ENCODE measurements around the gene UNC45A.
A peak's percentile ranks its signal among the peaks of the same experiment; 100 is the strongest.
"Not testable (repeated sequence)": the region's sequence is repeated elsewhere in the genome, so short reads cannot be mapped to it uniquely, and the experiment has no call there.

The UNC45A gene

DNA sequence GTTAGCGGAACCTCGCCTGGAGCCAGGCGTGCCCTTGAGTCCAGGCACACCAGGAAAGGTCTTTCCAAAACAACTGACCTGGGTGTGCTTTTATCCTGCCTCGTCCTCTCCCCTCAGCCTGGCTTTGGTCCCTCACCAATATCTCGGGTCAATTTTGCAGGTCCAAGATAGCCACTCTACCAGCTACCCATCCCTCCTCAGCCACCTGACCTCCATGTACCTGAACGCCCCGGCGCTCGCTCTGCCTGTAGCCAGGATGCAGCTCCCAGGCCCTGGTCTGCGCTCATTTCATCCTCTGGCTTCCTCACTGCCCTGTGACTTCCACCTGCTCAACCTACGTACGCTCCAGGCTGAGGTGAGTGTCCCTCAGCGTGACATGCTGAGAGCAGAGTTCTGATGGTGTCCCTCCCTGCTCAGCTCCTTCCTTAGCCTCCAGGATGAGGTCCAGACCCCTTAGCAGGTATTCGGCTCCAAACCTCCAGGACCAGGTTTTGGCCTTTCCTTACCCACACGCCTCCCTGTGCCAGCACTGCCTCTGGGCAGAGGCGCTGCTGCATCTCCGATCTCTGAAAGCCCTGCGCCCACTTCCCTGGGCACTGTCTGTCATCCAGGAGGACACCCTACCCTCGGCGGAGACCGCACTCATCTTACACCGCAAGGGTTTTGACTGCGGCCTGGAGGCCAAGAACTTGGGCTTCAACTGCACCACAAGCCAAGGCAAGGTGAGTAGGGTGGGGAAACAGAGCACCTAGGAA, 16.9 kb upstream of the UNC45A start:
- no peak for DNase-seq

DNA sequence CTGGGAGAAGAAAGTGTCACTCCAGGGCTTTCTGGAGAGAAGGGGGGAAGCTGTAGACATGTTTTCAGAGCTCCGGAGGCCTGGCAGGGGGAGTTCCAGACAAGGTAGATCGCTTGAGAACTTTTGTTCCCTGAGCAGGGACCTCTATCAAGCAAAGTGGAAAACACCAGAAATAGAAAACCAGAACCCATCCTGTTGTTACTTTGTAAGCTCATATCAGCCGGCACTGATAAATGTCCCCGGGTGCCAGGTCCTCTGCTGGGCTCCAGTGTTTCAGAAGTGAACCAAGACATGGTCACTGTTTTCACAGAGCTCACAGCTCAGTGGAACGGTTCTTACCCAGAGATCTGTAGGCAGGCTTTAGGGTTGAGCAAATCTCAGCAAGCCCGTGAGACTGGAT, 16.2 kb upstream of the UNC45A start:
- DNase-seq = no peak

DNA sequence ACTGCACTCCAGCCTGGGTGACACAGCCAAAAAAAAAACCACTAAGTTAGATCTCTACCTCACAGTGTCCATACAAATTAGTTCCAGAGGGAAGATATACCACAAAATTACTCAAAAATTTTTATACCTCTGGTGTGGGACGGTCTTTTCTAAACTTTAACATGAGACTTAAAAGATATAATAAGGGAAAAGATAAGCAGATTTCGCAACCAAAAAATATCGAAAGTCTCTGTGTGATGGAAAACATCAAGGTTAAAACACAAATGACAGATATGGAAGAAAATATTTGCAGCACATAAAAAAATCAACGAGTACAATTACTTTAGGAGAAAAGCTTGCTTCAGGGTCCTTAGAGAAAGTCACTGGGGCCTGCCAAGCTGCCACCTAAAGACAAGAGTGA, 13.2 kb upstream of the UNC45A start:
- no peak for DNase-seq

DNA sequence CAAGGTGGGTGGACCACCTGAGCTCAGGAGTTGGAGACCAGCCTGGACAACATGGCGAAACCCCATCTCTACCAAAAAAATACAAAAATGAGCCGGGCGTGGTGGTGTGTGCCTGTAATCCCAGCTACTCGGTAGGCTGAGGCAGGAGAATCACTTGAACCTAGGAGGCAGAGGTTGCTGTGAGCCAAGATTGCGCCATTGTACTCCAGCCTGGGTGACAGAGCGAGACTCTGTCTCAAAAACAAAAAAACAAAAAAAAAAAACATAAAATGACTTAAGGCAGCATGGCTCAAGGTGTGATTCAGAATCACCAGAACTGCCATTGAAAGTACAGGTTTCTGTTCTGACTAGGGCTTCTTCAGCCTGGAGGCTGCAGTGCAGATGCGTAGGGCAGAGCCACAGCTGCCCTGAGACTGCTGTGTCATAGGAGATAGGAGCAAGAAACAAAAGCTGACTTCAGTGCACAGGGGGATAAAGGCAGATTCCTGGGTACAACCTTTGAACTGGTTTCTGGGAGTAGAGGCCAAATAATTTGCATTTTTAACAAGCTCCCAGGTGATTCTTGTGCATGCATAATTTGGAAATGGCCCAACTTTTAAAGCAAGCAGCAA, 12.3 kb upstream of the UNC45A start:
- DNase-seq = peak; percentile 36

DNA sequence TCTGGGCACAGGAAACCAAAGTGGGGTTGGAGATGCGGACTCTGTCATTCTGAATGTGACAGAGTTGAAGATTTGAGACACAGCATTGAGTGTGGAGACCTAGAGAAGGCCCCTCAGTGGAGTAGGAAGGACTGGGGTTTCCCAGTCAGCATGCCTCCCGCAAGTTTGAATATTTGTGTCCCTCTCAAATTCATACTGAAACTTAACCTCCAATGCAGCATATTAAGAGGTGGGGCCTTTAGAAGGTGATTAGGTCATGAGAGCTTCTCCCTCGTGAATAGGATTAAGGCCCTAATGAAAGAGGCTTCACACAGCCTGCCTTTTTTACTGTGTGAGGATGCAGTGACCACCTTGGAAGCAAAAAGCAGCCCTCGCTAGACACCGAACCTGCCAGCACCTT, 10.7 kb upstream of the UNC45A start:
- DNase-seq = no peak

DNA sequence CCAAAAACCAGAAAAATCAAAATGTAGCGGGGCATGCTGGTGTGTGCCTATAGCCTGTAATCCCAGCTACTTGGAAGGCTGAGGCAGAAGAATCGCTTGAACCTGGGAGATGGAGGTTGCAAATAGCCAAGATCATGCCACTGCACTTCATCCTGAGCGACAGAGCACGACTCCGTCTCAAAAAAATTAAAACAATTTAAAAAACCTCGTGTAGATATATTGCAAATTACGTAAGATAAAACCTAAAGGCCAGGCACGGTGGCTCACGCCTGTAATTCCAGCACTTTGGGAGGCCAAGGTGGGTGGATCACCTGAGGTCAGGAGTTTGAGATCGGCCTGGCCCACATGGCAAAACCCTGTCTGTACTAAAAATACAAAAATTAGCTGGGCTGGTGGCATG, 8.3 kb upstream of the UNC45A start:
- DNase-seq = not testable (repeated sequence)

DNA sequence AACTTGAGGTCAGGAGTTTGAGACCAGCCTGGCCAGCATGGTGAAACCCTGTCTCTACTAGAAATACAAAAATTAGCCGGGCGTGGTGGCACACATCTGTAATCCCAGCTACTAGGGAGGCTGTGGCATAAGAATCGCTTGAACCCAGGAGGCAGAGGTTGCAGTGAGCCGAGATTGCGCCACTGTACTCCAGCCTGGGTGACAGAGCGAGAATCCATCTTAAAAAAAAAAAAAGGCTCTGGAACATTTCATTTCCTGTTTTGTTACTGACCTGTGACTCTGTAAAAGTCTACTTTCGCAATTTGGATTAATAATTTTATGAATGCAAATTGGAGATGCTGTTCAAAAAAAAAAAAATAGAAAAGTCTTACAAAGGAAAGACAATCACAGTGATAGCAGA, 7.0 kb upstream of the UNC45A start:
- not testable (repeated sequence) for DNase-seq

DNA sequence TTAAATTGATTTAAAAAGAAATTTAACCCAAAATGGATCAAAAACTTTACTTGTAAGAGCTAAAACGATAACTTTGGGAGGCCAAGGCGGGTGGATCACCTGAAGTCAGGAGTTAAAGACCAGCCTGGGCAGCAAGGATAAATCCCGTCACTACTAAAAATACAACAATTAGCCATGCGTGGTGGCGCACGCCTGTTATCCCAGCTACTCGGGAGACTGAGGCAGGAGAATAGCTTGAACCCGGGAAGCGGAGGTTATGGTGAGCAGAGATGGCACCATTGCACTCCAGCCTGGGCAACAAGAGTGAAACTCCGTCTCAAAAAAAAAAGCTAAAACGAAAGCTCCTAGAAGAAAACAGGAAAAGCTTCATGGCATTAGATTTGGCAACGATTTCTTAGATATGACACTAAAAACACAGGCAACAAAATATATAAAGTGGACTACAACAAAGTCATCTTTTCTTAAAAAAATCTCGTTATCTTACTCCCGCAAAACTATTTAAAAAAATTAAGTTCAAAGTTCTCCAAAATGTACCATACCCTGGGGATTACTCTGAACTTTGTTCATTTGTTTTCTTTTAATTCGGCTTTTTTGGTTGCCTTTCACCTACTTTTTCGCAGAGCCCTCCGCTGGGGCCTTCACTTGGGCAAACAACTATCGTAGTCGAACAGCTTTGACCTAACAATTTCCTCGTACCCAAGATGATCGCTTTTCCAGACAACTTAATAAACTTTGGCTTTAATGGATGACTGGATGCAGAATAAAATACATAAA, 5.7 kb upstream of the UNC45A start:
- peak; percentile 18 for DNase-seq

DNA sequence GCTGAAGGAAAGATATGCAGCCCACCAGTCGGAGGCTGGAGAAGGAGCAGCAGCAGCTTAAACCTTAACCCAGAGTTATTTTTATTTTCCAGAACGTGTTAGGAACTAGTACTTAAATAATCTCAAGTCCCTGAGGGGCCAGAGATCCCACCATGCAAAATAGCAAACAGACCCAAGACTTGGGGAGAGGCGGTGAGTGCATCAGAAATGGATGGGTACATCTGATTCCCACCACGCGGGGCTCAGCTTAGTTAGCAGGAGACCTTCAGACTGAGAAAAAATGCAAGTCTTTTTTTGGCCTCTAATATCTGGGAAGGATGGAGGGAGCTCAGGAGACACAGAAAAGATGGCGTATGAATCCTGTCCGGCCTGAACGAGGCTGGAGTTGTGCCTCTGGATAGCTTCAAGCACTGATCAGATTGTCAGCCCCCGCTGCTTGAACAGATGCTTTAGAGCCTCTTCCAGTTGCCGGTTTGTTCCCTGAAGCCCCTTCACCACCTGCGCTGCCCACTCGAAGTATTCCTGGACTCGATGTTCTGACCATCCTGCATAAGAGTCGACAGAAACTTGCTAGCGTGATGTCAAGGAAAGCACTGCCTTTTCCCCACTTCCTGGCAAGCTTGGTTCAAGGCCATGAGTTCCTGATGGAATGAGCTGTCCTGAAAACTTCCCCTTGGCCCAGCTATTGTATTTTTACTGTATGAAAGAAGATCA, 4.1 kb upstream of the UNC45A start:
- DNase-seq = no peak

DNA sequence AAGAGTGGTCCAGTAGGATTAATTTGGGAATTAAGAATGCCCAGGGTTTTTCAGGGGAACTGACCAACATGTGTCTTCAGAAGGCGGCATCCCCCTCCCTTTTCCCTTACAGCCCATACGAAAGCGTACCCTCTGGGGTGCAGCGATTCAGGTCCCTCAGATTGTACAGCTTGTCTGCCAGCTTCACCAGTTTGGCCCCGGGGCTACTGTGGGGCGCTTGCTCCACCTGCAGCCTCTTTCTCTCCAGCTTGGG, 3.6 kb upstream of the UNC45A start:
- DNase-seq = no peak

DNA sequence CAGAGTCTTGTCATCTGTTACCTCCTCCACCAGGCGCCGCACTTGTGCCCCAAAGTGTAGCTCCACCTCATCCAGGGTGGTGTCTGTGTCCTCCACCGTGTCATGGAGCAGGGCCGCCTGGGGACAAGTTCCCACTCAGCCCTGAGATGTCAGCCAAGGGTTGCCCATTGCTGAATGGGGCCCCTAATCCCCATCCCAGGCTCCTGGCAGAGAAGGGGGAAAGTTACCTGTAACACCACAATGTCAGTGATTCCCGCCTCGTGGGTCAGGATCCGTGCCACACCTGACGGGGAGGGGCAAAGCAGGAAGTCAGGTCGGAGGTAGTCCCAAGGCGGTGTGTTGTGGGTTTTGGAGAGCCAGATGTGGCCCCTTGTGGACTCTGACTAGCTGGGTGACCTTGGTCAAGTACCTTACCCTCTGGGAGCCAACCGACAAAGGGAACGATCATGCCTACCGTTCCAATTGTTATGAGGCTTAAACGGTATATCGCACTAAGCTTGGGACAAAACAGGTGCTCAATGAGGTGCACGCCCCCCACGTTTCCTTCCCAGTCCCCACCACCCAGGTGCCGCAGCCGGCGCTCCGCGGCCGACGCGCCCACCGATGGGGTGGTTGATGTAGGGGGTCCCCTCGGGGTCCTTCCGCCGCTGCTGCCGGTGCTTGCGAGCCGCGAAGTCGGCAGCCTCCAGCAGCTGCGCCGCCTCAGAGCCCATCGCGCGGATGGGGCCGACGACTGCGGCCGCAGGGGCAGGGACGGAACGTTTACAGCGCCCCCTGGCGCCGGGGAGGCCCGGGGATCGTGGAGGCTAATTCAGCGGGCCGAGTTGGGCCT, 3.0 kb upstream of the UNC45A start, which contains the start of gene HDDC3:
TSS of gene HDDC3 (minus strand) at position 722 of the 832 bp plus-strand sequence. CDS start at position 713, 9 bp downstream.
- DNase-seq = peak; percentile 97

DNA sequence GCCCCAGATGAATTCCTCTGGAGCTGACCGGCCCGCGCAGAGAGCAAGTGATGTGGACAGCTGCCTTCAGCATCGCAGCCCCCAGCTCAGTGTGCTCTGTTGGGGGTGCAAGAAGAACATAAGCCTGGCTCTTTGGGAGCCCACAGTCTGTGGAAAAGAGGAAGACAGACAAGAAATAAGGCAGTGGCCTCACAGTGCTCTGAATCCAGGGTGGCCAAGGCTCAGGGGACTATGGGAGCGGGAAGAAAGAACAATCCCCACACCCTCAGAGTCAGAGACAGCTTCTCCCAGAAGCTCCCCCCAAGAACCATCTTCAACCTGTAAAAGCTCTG, 2.5 kb upstream of the UNC45A start:
- no peak for DNase-seq

DNA sequence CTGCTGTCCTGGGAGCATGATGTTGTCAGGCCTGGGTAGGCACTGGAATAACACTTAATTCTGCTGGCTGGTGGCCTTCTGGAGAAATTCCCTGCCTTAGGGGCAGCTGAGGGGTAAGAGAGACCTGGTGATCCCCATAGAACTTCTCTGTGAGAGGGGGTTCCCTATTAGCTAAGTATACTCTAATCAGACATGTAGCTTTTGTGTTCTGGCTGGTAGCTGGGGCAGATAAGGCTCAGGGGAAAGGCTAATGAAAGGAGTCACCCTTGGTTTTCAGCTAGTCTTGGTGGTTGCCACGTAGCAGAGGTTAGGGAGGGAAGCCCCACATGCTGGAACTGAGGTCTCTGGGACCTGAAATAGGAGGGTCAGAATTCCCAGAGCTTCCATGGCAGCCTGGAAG, 1.8 kb upstream of the UNC45A start:
- no peak for DNase-seq

DNA sequence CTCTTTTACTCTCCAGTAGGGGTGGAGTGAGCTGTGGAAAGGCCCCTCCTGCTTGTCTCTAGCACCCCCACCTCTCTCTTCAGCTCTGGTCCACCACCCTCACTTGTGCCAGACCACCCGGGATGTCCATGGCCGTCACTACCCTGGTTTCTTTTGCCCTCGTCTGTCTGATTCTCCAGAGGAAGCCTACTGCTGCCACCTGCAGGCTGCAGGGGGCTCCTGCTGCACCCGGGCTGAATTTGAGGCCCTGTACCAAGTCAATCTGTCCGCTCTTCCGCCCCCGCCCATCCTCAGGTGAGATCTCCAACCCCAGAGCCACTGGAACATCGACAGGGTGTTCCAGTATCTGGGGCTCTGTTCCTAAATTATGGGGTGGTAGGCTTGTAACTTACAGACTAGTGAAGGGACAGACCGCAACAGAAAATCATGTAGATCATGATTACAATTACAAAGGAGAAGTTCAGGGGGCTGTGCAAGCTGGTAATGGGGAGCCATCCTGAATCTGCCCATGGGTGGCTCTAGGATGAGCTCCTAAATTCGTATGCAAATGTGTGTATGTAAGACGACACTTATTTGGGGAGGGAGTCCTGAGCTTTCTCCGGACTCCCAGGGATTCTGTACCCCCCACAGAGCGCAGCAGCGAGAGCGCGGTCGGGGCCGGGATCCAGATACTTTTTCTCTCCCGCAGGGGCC, 683 bp upstream of the UNC45A start:
- DNase-seq = peak; percentile 94

DNA sequence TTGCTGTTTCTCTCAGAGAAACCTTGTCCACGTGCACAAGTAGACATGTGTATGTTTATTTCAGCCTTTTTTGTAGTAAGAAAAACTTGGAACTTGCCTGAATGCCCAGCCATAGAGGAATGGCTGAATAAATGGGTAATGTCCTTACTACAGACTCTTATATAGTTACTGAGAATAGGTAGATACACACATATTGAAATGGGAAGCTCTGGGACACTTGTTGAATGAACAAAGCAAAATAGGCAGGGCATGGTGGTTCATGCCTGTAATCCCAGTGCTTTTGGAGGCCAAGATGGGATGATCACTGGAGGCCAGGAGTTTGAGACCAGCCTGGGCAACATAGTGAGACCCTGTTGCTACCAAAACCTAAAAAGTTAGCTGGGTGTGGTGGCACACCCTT, 1.7 kb downstream of the UNC45A start:
- DNase-seq = no peak

DNA sequence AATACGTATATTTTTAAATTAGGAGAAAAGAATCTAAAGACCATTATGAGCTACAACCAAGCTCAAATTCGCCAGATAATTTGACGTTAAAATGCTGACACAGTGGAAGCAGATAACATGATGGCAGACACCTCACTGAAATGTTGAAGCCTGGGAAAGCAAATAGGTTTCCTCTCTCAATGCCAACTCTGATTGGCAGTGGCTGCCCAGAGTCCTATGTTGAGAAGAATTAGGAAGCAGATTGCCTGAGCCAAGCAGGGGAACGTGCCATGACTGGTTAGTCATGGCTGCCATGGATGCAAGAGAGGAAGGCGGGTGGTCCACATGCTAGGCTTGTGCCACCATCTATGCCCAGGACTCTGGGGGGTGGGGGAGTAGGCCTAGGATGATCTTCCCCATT, 3.2 kb downstream of the UNC45A start:
- no peak for DNase-seq

DNA sequence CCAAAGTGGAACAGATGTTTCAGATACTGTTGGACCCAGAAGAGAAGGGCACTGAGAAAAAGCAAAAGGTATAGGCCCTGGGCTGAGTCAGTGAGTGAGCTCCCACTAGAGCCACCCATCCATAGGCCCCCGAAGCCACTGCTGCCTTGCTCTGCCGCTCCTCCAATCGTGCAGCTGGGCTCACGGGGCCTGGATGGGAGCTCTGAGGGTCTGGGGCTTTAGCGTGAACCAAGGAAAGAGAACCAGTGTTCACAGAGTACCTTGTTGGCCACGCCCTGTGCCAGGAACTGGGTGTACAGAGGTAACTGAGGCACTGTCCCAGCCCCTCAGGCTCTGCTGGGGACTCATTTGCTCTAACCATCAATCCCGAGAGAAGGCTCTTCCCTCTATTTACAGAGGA, 4.7 kb downstream of the UNC45A start:
- DNase-seq = no peak

DNA sequence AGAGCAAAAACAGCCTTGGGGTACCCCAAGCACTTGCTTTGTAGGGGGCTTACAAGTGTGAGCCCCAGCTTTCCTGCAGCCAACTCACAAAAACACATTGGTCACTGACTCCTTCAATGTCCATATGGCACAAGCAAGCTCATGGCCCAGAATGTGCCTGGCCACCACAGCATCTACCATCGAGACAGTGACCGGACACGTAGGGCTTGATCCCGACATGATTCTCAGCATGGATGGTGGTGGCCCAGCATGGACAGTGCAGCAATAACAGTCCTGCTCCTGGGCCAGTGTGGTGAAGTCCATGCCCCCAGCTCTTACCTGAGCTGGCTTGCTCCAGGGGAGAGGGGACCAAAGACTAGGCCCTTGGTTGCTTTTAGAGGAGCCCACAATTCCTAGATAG, 6.0 kb downstream of the UNC45A start:
- no peak for DNase-seq

DNA sequence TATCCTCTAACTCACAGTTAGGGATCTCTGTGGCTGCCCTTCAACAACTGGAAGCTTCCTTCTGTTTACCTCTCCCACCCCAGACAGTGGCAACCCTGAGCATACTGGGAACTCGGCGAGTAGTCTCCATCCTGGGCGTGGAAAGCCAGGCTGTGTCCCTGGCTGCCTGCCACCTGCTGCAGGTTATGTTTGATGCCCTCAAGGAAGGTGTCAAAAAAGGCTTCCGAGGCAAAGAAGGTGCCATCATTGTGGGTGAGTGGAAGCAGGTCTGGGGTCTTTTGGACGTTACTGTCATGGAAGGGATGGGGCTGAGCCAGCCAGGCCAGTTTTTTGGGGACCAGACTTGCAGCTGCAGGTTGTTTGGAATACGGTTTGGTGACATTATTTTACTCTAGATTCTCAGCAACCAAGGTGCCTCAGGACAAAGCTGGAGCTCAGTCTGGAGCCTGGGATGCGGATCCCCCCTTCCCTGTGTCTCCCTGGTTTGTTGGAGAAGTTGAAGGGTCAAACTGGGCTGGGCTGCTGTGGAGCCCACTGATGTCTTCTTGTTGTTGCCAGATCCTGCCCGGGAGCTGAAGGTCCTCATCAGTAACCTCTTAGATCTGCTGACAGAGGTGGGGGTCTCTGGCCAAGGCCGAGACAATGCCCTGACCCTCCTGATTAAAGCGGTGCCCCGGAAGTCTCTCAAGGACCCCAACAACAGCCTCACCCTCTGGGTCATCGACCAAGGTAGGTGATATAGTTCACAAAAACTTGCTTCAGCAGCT, 7.5 kb downstream of the UNC45A start:
- DNase-seq = no peak

DNA sequence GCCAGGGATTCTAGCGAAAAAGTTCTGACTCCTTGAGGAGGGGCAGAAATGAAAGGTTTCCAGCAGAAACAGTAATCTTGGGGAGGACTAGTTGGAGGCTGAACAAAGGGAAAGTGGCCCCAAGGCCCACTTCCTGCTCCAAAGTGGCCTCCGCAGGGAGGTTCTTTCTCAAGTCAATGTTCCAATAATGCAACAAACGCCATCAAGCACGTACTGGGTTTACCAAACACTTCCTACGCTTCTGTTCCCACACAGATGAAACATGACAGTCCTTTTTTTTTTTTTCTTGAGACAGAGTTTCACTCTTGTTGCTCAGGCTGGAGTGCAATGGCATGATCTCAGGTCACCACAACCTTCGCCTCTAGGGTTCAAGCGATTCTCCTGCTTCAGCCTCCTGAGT, 10.0 kb downstream of the UNC45A start:
- no peak for DNase-seq

DNA sequence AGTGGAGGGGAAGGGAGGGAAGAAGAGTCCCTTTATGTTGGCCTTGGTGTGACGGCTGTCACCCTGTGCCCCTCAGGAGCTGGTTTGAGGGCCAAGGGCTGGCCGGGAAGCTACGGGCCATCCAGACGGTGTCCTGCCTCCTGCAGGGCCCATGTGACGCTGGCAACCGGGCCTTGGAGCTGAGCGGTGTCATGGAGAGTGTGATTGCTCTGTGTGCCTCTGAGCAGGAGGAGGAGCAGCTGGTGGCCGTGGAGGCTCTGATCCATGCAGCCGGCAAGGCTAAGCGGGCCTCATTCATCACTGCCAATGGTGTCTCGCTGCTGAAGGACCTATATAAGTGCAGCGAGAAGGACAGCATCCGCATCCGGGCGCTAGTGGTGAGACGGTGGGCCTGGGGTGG, 11.5 kb downstream of the UNC45A start:
- DNase-seq = no peak
